PFSK-1 (cell line): ENCODE measurements around the gene CPD.

Source experiments
- POLR2AphosphoS5 ChIP-seq: IDR thresholded peaks from 2 replicates; pipeline ENCODE4 v1.6.1; 2012; ENCODE audit warnings: low read depth, mild to moderate bottlenecking, control low read depth, low read length, moderate library complexity
- REST ChIP-seq, 2 experiments: IDR thresholded peaks; 2 replicates each; pipeline versions ENCODE4 v1.6.1 to v1.8.0; 2011 to 2012; ENCODE audit warnings: low read depth in 2 of 2, low read length in 2 of 2, control low read depth in 1 of 2, inconsistent platforms in 1 of 2, mild to moderate bottlenecking in 1 of 2, moderate library complexity in 1 of 2; ENCODE audit not compliant: insufficient read depth in 1 of 2
- SIN3A ChIP-seq: IDR thresholded peaks from 2 replicates; pipeline ENCODE4 v1.6.1; 2012; ENCODE audit warnings: mild to moderate bottlenecking, low read length, moderate library complexity, borderline replicate concordance; ENCODE audit not compliant: insufficient read depth
- TAF1 ChIP-seq: IDR thresholded peaks from 2 replicates; pipeline ENCODE4 v1.6.1; 2012; ENCODE audit warnings: low read length, control low read depth, borderline replicate concordance; ENCODE audit not compliant: insufficient read depth

- TF ChIP-seq TAF1 (no peak), SIN3A (no peak), REST (IDR thresholded peaks at IDR 0.05; ENCODE audit: insufficient read depth in 1 of 2, low read depth in 2 of 2, low read length in 2 of 2) (no peak), POLR2AphosphoS5 (no peak)
These were observed 29.5 kb upstream of the CPD start for GRCh38 chr17:30349252-30349651.
